Osteoblast (primary cell): ENCODE measurements around the gene PGBD5. TPM values are rescaled to one million over a fixed set of nuclear protein-coding genes. Genes with fewer than 3 reads are reported as not detected.

Experiments used
- DNase-seq: peaks from one replicate; pipeline ENCODE4 v3.0.0; 2011; ENCODE audit warnings: low spot score, mixed read lengths; ENCODE audit not compliant: insufficient read length; ENCODE audit errors: missing footprints
- H2AFZ ChIP-seq: 2 replicates; pipeline ENCODE4 v1.6.0; 2011; ENCODE audit warnings: mild to moderate bottlenecking, low read length
- H3K27ac ChIP-seq: 2 replicates; pipeline ENCODE4 v1.5.1; 2011; ENCODE audit warnings: mild to moderate bottlenecking, low read depth, low read length, moderate library complexity
- H3K27me3 ChIP-seq: 2 replicates; pipeline ENCODE4 v1.6.0; 2012; ENCODE audit warnings: mild to moderate bottlenecking, control low read depth, inconsistent platforms, low read length, moderate library complexity; ENCODE audit not compliant: insufficient read depth
- H3K36me3 ChIP-seq: 2 replicates; pipeline ENCODE4 v1.5.1; 2011; ENCODE audit warnings: mild to moderate bottlenecking, low read length, control low read depth, moderate library complexity; ENCODE audit not compliant: insufficient read depth
- H3K4me1 ChIP-seq: 2 replicates; pipeline ENCODE4 v1.5.1; 2011; ENCODE audit warnings: mild to moderate bottlenecking, low read length, control low read depth, moderate library complexity; ENCODE audit not compliant: insufficient read depth
- H3K4me2 ChIP-seq: 2 replicates; pipeline ENCODE4 v1.6.0; 2011; ENCODE audit warnings: mild to moderate bottlenecking, low read length; ENCODE audit not compliant: insufficient read depth
- H3K4me3 ChIP-seq: fragments of 200-600 bp; sonication (generic); 3 replicates; pipeline ENCODE4 v1.5.1; 2012; ENCODE audit warnings: mild to moderate bottlenecking, low read length, inconsistent platforms; ENCODE audit not compliant: insufficient read depth
- H3K79me2 ChIP-seq: 2 replicates; pipeline ENCODE4 v1.6.0; 2012; ENCODE audit warnings: mild to moderate bottlenecking, low read length, control low read depth, inconsistent platforms; ENCODE audit not compliant: insufficient read depth
- H3K9me3 ChIP-seq: 2 replicates; pipeline ENCODE4 v1.5.1; 2011; ENCODE audit warnings: low read depth, low read length, control low read depth
- H4K20me1 ChIP-seq: 2 replicates; pipeline ENCODE4 v1.6.0; 2012; ENCODE audit warnings: mild to moderate bottlenecking, low read length, control low read depth; ENCODE audit not compliant: insufficient read depth
- total RNA-seq: library from RNA; depleted of rRNA; stranded (reverse); fragments of >200 nt; gene quantifications from 2 replicates; pipeline ENCODE4 v1.2.3, GENCODE V29; 2012
- TF ChIP-seq, protein P1 (sequence below): IDR thresholded peaks from 2 replicates; pipeline ENCODE4 v1.5.1; 2011; ENCODE audit warnings: mild to moderate bottlenecking, low read depth, low read length, moderate library complexity; ENCODE audit errors: extremely low read depth

PGBD5 gene
- total RNA-seq, 1 donor, result under 0.01 TPM

GRCh38 chr1:230303069-230303468, 123.1 kb downstream of the PGBD5 start:
- Histone ChIP-seq H3K9me3 (no peaks in the 10 kb centered on the region), H3K79me2 (no peaks in the 10 kb centered on the region), H3K27ac (no peak overlapping the region), H2AFZ (no peak overlapping the region), H3K4me1 (peaks cover 9% of the 10 kb centered on the region), H3K27me3 (peaks cover 4% of the 10 kb centered on the region), H3K4me3 (no peak overlapping the region), H4K20me1 (no peaks in the 10 kb centered on the region), H3K4me2 (no peak overlapping the region), H3K36me3 (no peaks in the 10 kb centered on the region)
- TF ChIP-seq, protein P1, sequence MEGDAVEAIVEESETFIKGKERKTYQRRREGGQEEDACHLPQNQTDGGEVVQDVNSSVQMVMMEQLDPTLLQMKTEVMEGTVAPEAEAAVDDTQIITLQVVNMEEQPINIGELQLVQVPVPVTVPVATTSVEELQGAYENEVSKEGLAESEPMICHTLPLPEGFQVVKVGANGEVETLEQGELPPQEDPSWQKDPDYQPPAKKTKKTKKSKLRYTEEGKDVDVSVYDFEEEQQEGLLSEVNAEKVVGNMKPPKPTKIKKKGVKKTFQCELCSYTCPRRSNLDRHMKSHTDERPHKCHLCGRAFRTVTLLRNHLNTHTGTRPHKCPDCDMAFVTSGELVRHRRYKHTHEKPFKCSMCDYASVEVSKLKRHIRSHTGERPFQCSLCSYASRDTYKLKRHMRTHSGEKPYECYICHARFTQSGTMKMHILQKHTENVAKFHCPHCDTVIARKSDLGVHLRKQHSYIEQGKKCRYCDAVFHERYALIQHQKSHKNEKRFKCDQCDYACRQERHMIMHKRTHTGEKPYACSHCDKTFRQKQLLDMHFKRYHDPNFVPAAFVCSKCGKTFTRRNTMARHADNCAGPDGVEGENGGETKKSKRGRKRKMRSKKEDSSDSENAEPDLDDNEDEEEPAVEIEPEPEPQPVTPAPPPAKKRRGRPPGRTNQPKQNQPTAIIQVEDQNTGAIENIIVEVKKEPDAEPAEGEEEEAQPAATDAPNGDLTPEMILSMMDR, result peak; percentile 15
- DNase-seq, result peak; percentile 59

DNA sequence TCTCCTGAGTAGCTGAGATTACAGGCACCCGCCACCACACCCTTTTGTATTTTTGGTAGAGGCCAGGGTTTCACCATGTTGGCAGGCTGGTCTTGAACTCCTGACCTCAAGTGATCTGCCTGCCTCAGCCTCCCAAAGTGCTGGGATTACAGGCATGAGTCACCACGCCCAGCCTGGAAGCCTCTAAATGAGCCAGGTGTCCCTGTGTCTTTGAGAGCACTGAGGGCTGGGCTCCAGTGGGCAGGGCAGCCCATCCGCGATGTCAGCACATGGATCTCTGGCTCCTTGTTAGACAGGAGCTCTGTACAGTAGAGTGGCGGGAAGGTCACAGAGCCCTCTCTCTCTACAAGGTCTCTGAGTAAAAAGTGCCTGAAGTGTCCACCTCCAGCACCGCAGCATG, 124.3 kb downstream of the PGBD5 start:
- no peaks in the 10 kb centered on the region for H4K20me1 ChIP-seq
- H2AFZ ChIP-seq, result no peak overlapping the region
- H3K27ac ChIP-seq, result no peak overlapping the region
- H3K79me2 ChIP-seq, result no peaks in the 10 kb centered on the region
- peaks cover 9% of the 10 kb centered on the region for H3K4me1 ChIP-seq
- TF ChIP-seq, protein P1, result no peak
- no peaks in the 10 kb centered on the region for H3K36me3 ChIP-seq
- H3K4me2 ChIP-seq, result no peak overlapping the region
- peaks cover 4% of the 10 kb centered on the region for H3K27me3 ChIP-seq
- H3K4me3 ChIP-seq, result no peak overlapping the region
- H3K9me3 ChIP-seq, result no peaks in the 10 kb centered on the region
- DNase-seq, result no peak

DNA sequence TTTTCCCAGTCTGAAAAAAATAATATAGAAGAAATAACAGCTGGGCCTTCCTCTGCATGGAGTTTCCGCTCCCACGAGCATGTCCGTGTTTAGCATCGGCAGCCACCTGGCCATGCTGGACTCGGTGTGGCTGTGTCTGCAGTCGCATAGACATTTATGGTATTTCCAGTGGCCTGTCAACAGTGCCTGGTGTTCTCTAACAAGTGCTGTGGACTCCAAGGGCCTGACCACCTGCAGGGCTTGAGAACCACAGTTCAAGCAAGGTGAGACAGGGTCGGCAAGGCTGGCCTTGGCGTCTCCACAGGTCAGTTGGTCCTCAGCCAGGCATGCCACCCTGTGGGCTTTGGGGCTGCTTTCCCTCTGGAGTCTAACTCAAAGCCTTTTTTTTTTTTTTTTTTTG, 124.8 kb downstream of the PGBD5 start:
- H3K4me3 ChIP-seq, result no peak overlapping the region
- H2AFZ ChIP-seq, result no peak overlapping the region
- TF ChIP-seq, protein P1, result no peak
- H3K9me3 ChIP-seq, result no peaks in the 10 kb centered on the region
- no peaks in the 10 kb centered on the region for H4K20me1 ChIP-seq
- no peak overlapping the region for H3K27ac ChIP-seq
- DNase-seq, result no peak
- H3K4me1 ChIP-seq, result peaks cover 9% of the 10 kb centered on the region
- H3K79me2 ChIP-seq, result no peaks in the 10 kb centered on the region
- H3K4me2 ChIP-seq, result no peak overlapping the region
- H3K36me3 ChIP-seq, result no peaks in the 10 kb centered on the region
- peaks cover 4% of the 10 kb centered on the region for H3K27me3 ChIP-seq

- H3K79me2 ChIP-seq, result no peaks in the 10 kb centered on the region
- H4K20me1 ChIP-seq, result no peaks in the 10 kb centered on the region
- H3K27ac ChIP-seq, result no peak overlapping the region
- no peak for DNase-seq
- no peaks in the 10 kb centered on the region for H3K9me3 ChIP-seq
- no peaks in the 10 kb centered on the region for H3K36me3 ChIP-seq
- TF ChIP-seq, protein P1, result no peak
- peaks cover 4% of the 10 kb centered on the region for H3K27me3 ChIP-seq
- no peak overlapping the region for H2AFZ ChIP-seq
- peaks cover 9% of the 10 kb centered on the region for H3K4me1 ChIP-seq
- no peak overlapping the region for H3K4me2 ChIP-seq
- no peak overlapping the region for H3K4me3 ChIP-seq
Observed at GRCh38 chr1:230300322-230301301, 125.5 kb downstream of the PGBD5 start.
